K562 (cell line): Measurements from ENCODE around the gene MXRA7. TPM values are rescaled to one million over a fixed set of nuclear protein-coding genes. Genes with fewer than 3 reads are reported as not detected.

Source experiments
- ARID2 ChIP-seq: fragments of 450-650 bp; IDR thresholded peaks from 2 replicates; pipeline ENCODE4 v1.6.1; 2017; ENCODE audit warnings: antibody characterized with exemption, mild to moderate bottlenecking
- BRD9 ChIP-seq: fragments of 450-650 bp; IDR thresholded peaks from 2 replicates; pipeline ENCODE4 v1.6.1; 2018; ENCODE audit warnings: low read depth; ENCODE audit not compliant: partially characterized antibody
- CHD4 ChIP-seq: fragments of 200-600 bp; sonication (generic); IDR thresholded peaks from 3 replicates; pipeline ENCODE4 v1.6.1; 2012; ENCODE audit warnings: low read depth, mild to moderate bottlenecking, mixed read lengths, low read length, inconsistent platforms; ENCODE audit not compliant: insufficient read depth, insufficient replicate concordance, poor library complexity, severe bottlenecking
- ELF2 ChIP-seq: fragments of 250-450 bp; sonication (Bioruptor Pico); IDR thresholded peaks from 2 replicates; pipeline ENCODE4 v1.5.0; 2021; ENCODE audit warnings: mild to moderate bottlenecking
- ESRRB ChIP-seq: fragments of 250-450 bp; sonication (Bioruptor Pico); IDR thresholded peaks from 2 replicates; pipeline ENCODE4 v1.5.0; 2020; ENCODE audit warnings: mild to moderate bottlenecking, moderate library complexity, borderline replicate concordance
- ID3 ChIP-seq, 2 experiments: fragments of 250-450 bp in 1 of 2; fragments of 450-650 bp in 1 of 2; sonication (Bioruptor Pico) in 1 of 2; IDR thresholded peaks; 2 replicates each; pipeline versions ENCODE4 v1.6.1 to v1.8.0; 2016 to 2021; ENCODE audit warnings: mild to moderate bottlenecking in 2 of 2, moderate library complexity in 2 of 2, missing compliant biosample characterization in 1 of 2, missing genetic modification characterization in 1 of 2
- KDM2B ChIP-seq: fragments of 250-450 bp; sonication (Bioruptor Pico); IDR thresholded peaks from 2 replicates; pipeline ENCODE4 v1.8.0; 2021; ENCODE audit warnings: mild to moderate bottlenecking, moderate library complexity
- MTA2 ChIP-seq: fragments of 450-650 bp; IDR thresholded peaks from 2 replicates; pipeline ENCODE4 v1.6.1; 2016; ENCODE audit warnings: low read depth
- PTTG1 ChIP-seq: fragments of 450-650 bp; IDR thresholded peaks from 2 replicates; pipeline ENCODE4 v1.6.1; 2016; ENCODE audit warnings: low read depth, mild to moderate bottlenecking, missing genetic modification characterization, missing compliant biosample characterization
- RNF219 ChIP-seq: fragments of 250-450 bp; sonication (Bioruptor Pico); IDR thresholded peaks from 2 replicates; pipeline ENCODE4 v1.5.0; 2022; ENCODE audit warnings: mild to moderate bottlenecking
- SIX5 ChIP-seq, 2 experiments: IDR thresholded peaks; 2 replicates each; pipeline ENCODE4 v1.6.1; 2011; ENCODE audit warnings: low read length in 2 of 2, borderline replicate concordance in 1 of 2, low read depth in 1 of 2, mild to moderate bottlenecking in 1 of 2, moderate library complexity in 1 of 2; ENCODE audit not compliant: insufficient read depth in 1 of 2
- XRCC3 ChIP-seq: fragments of 450-650 bp; IDR thresholded peaks from 2 replicates; pipeline ENCODE4 v1.6.1; 2017; ENCODE audit warnings: mild to moderate bottlenecking, moderate library complexity
- ZNF253 ChIP-seq: fragments of 250-450 bp; sonication (Bioruptor Pico); conservative IDR thresholded peaks from 2 replicates; pipeline ENCODE4 v1.6.1; 2021; ENCODE audit warnings: mild to moderate bottlenecking
- ZNF586 ChIP-seq: fragments of 450-650 bp; formaldehyde crosslinking; conservative IDR thresholded peaks from 2 replicates; pipeline ENCODE4 v1.4.0; 2020; ENCODE audit warnings: mild to moderate bottlenecking, moderate library complexity
- ZNF79 ChIP-seq: fragments of 250-450 bp; sonication (Bioruptor Pico); IDR thresholded peaks from 2 replicates; pipeline ENCODE4 v1.4.0; 2020; ENCODE audit warnings: low read depth, mild to moderate bottlenecking, moderate library complexity
- polyA plus RNA-seq, 8 experiments: library from polyadenylated mRNA; depleted of rRNA in 4 of 8; stranded (reverse) in 5 of 8; unstranded in 3 of 8; fragments of >200 nt; fragmentation: Nextera tagmentation in 2 of 8; fragmentation: Illumina TruSeq in 1 of 8; extraction: Ambion mirVana in 2 of 8; extraction: Trizol in 1 of 8; gene quantifications; 2 replicates each; pipeline versions ENCODE4 v1.2.1 to v1.2.3, GENCODE V29; 2011 to 2014; ENCODE audit warnings: inconsistent platforms in 1 of 8, missing spikeins in 1 of 8
- total RNA-seq, 7 experiments: library from RNA; depleted of rRNA in 6 of 7; stranded (reverse); fragments of >200 nt in 6 of 7; fragmentation: Illumina TruSeq in 2 of 7; extraction: Trizol in 2 of 7; gene quantifications; 2 replicates each; pipeline versions ENCODE4 v1.2.1 to v1.2.3, GENCODE V29; 2011 to 2021; ENCODE audit warnings: low replicate concordance in 1 of 7
- TF ChIP-seq, protein P1 (sequence below): sonication (generic); formaldehyde crosslinking; IDR thresholded peaks from 2 replicates; pipeline ENCODE4 v1.8.0; 2022; ENCODE audit warnings: mild to moderate bottlenecking, missing genetic modification reagents
- TF ChIP-seq, protein P2 (sequence below): fragments of 250-450 bp; sonication (Bioruptor Pico); IDR thresholded peaks from 2 replicates; pipeline ENCODE4 v1.8.0; 2022; ENCODE audit warnings: moderate library complexity, mild to moderate bottlenecking, inconsistent platforms
- TF ChIP-seq, protein P3 (sequence below): sonication (generic); IDR thresholded peaks from 2 replicates; pipeline ENCODE4 v1.6.1; 2016

Gene MXRA7
- total and polyA plus RNA-seq, 9 of the 15 experiments (the other 6 are each of a cell fraction or from before 2014, with no cell fraction given): 2.6 to 38.4 (median 14.3) TPM

GRCh38 chr17:76671123-76671911 is 39.4 kb downstream of the MXRA7 start (continued):
- TF ChIP-seq, protein P1, sequence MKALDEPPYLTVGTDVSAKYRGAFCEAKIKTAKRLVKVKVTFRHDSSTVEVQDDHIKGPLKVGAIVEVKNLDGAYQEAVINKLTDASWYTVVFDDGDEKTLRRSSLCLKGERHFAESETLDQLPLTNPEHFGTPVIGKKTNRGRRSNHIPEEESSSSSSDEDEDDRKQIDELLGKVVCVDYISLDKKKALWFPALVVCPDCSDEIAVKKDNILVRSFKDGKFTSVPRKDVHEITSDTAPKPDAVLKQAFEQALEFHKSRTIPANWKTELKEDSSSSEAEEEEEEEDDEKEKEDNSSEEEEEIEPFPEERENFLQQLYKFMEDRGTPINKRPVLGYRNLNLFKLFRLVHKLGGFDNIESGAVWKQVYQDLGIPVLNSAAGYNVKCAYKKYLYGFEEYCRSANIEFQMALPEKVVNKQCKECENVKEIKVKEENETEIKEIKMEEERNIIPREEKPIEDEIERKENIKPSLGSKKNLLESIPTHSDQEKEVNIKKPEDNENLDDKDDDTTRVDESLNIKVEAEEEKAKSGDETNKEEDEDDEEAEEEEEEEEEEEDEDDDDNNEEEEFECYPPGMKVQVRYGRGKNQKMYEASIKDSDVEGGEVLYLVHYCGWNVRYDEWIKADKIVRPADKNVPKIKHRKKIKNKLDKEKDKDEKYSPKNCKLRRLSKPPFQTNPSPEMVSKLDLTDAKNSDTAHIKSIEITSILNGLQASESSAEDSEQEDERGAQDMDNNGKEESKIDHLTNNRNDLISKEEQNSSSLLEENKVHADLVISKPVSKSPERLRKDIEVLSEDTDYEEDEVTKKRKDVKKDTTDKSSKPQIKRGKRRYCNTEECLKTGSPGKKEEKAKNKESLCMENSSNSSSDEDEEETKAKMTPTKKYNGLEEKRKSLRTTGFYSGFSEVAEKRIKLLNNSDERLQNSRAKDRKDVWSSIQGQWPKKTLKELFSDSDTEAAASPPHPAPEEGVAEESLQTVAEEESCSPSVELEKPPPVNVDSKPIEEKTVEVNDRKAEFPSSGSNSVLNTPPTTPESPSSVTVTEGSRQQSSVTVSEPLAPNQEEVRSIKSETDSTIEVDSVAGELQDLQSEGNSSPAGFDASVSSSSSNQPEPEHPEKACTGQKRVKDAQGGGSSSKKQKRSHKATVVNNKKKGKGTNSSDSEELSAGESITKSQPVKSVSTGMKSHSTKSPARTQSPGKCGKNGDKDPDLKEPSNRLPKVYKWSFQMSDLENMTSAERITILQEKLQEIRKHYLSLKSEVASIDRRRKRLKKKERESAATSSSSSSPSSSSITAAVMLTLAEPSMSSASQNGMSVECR (CRISPR knock-in tag): 0 out of 2 replicates have a peak, but pooled peaks have one; percentile 45
- TF ChIP-seq ZNF79 (CRISPR knock-in tag): no peak
- TF ChIP-seq RNF219 (CRISPR knock-in tag): no peak
- no peak for TF ChIP-seq ESRRB (CRISPR knock-in tag)
- no peak for TF ChIP-seq ZNF253 (CRISPR knock-in tag)
- TF ChIP-seq ARID2: 0 out of 2 replicates have a peak, but pooled peaks have one; percentile 12
- no peak for TF ChIP-seq MTA2
- no peak for TF ChIP-seq CHD4
- no peak; the same call in 1 of the 2 replicates for TF ChIP-seq ELF2 (CRISPR knock-in tag)
- TF ChIP-seq PTTG1: no peak
- TF ChIP-seq ID3 (CRISPR knock-in tag; IDR thresholded peaks at IDR 0.05): no peak
- 0 out of 2 replicates have a peak, but pooled peaks have one; percentile 59 for TF ChIP-seq ID3 (tag; IDR thresholded peaks at IDR 0.05)
- TF ChIP-seq, protein P2, sequence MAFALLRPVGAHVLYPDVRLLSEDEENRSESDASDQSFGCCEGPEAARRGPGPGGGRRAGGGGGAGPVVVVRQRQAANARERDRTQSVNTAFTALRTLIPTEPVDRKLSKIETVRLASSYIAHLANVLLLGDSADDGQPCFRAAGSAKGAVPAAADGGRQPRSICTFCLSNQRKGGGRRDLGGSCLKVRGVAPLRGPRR (CRISPR knock-in tag): no peak
- no peak for TF ChIP-seq ZNF586 (CRISPR knock-in tag)
- no peak for TF ChIP-seq XRCC3
- TF ChIP-seq KDM2B (CRISPR knock-in tag): no peak
- TF ChIP-seq, protein P3, sequence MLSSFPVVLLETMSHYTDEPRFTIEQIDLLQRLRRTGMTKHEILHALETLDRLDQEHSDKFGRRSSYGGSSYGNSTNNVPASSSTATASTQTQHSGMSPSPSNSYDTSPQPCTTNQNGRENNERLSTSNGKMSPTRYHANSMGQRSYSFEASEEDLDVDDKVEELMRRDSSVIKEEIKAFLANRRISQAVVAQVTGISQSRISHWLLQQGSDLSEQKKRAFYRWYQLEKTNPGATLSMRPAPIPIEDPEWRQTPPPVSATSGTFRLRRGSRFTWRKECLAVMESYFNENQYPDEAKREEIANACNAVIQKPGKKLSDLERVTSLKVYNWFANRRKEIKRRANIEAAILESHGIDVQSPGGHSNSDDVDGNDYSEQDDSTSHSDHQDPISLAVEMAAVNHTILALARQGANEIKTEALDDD: no peak
- peak; percentile 74 for TF ChIP-seq BRD9
- TF ChIP-seq SIX5 (IDR thresholded peaks at IDR 0.05; ENCODE audit: borderline replicate concordance in 1 of 2, insufficient read depth in 1 of 2, low read depth in 1 of 2, low read length in 2 of 2): no peak
